NCI-H1694 treated with DMSO at 0.1 percent for 48 hours (cell line): ENCODE measurements around the gene SHISAL1.
"Not testable (repeated sequence)": the region's sequence is repeated elsewhere in the genome, so short reads cannot be mapped to it uniquely, and the experiment has no call there.

ENCODE experiments used
- DNase-seq: peaks from one replicate; lab custom pipeline; 2025; lab: John Stamatoyannopoulos, UW

SHISAL1 gene

DNA sequence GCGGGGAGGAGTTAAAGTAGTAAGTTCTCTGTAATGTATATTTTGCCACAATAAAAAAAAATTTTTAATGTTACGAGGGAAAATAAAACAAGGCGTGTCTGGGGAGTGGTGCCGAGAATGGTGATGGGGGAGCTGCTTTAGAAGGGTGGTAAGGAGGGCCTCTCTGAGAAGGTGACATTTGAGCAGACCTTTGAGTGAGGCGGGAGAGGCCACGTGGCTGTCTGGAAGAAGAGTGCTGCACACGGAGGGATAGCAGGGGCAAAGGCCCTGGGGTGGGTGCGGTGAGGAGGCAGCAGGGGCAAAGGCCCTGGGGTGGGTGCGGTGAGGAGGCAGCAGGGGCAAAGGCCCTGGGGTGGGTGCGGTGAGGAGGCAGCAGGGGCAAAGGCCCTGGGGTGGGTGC lies 10.4 kb downstream of the SHISAL1 start:
- DNase-seq: not testable (repeated sequence)

DNA sequence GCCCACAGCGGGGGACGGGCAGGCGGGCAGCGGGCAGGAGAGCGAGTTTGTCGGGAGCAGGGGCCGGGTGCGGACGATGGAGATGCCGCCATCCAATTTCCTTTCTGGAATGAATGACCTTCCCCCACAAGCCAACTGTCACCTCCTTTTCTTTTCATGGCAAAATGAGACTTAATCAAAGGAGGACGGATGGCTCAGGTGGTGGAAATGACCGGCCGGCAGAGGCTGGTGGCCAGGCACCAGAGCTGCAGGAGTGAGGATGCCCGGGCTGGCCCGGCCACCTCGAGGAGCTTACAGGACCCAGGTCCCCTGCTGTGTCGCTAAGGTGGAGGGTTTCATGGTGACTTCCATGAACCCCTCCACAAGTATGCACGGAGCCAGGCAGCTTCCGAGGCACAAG lies 11.7 kb downstream of the SHISAL1 start:
- DNase-seq: no peak

DNA sequence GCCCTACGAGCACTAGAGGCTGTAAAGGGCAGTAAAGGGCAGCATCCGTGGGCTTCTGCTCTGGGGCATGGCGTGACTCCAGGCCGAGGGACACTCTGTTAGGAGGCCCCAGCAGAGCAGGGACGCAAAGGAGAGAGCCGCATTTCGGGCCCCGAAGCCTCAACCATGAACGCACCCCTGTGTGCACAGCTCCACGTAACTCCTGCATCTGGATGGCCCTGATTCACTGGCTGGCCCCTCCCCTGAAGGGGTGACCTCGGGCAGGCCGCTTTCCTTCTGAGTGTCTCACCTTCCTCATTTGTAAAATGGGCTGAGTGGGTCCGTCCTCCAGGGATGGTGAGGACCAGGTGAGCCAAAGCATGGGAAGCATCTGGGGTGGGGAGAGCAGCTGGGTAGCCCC lies 13.6 kb downstream of the SHISAL1 start:
- DNase-seq: no peak

DNA sequence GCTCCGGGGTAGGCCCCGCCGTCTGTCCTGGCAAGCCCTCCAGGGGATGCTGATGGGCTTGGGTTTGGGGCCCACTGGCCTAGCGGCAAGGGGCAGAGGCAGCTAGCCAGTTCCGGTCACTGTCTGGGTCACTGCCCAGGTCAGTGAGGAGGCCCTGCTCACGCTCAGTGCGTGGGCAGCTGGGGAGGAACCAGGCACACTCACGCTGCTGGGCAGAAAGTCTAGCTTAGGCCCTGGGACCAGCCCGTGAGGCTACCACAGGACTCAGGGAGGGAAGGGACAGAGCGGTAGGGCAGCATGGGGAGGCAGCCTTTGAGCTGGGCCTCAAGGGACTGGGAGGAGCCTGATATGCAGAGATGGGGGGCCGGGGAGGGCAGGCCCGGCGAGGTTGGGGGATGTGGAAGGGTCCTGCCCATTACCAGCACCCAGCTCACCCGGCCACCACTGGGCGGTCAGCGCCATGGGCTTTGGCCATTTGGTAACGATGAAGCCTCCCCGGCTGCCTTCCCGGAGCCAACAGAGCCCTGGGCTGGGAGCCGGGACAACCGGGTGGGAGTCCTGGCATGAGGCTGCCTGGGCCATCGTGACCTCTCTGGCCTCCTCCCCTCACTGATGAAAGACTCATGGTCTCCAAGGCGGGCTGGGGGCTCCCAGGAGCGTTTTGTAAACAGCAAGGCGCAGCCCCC lies 14.2 kb downstream of the SHISAL1 start:
- no peak for DNase-seq

DNA sequence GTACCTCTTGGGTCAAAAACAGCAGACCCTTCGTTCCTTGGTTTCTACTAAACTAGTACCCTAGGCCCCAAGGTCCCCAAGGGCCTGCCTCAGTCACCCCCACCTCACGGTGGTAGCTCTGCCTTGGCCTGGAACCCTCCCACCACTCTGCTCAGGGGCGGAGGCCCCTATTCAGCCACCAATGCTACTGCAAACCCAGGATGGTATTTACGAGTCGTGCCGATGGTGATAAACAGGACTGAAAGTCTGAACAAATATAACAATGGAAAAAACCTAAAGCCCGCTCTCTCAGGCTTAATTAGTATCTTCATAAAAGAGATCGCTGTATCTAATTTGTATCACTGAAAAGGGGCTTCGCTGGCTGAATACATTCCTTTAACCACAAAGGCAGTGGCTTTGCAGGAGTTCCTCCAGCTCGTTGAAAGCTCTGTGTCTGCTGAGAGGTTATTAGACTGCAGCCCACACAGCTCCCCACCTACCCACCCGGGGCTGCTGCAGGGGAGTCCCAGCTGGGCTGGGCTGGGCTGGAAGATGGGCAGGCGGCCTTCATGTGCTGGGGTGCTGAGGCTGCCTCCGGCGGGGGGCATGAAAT lies 15.2 kb downstream of the SHISAL1 start:
- DNase-seq: no peak

DNA sequence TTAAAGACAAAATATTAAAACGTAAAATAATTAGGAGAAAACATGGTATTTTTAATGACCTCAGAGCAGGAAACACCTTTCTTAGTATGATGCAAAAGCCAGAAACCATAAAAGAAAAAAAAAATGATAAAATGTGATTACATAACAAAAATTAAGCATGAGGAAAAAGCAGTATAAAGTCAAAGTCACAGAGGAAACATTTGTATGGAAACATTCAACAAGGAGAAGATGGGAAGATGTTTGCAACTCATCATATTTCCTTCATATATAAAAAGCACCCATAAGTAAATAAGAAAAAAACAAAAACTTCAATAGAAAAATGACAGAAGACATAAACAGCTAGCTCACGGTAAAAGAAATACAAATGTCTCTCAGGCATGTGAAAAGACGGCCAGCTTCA lies 17.3 kb downstream of the SHISAL1 start:
- DNase-seq: no peak

DNA sequence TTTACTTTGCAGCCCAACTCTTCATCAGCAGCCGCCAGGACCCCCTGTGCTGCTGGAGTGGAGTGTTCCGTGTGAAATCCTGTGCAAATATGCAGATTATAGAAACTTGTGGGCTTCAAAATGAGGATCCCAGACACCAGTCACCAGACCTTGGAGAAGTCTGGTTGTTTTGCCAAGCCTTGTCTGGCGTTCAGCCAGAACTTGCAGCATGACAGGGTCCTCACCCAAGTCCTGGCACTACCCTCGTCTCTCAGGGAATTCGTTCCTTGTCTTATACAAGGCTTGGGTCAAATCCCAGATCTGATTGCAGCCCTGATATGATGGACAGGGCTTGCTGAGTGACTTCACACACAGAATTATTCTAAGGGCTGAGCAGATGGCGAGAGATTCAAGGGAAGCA lies 18.9 kb downstream of the SHISAL1 start:
- no peak for DNase-seq

DNA sequence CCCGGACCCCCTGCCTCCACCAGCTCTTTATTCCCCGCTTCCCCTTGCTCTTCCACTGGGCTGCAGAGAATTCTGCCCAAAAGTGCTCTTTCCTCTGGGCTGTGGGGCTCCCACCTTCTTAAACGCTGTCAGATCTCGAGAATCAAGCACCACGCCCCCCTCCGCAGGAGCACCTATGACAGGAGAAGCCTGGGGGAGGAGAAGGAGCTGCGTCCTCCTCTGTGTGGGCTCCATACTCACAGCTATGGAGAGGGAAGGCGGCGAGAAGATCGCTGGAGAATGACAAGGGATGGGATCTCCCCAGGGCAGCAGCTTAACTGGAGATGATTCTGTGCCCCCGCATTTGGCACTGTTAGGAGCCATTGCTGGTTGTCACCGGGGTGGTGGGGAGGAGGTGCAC lies 19.7 kb downstream of the SHISAL1 start:
- no peak for DNase-seq

DNA sequence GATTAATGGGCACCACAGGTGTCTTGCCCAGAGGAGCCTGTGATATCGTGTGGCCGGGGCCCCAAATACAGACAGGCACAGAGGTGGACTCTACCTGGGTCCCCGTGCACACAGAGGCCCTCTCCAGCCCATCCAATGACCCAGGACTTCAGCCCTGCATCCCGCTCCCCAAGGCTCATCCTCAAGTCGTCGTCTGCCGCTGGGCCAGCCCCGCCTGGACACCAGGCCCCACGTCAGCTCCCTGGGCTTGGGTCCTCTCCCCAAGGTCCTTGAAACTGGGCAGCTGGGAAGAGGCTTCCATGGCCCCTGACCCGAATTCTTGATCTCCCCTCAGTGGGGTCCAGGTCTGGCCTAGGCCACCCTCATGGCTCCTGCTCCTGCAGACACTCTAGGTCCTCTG lies 20.2 kb downstream of the SHISAL1 start:
- no peak for DNase-seq

DNA sequence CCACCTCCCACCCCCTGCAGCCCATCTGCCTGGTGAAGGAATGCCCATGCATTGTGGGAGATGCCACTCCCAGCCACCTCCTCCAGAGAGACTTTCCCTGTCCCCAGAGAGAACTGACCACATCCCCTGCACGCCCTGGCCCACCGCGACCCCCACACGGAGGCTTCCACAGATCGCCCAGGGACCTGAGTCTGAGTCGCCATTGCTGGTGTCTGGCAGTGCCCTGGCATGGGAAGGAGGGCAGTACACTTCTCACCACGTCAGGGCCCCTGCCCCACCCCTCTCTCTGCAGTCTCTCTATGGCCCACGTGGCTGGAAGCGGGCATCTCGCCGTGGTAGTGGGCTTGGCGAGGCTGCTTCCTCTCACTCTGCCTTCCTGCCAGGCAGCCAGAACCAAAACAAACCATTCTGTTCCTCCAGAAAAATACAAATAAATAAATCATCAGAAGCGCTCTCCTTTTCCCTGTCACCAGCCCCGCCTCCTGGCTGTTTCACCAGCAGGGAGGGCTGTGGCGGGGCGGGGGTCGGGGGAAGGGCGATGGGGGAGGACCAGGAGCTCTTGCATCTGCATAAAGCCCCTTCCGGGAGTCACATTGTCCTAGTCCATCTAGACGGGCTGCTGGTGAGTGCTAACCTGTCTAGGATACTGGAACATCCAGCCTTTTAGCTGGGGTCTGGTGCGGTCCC lies 20.9 kb downstream of the SHISAL1 start:
- DNase-seq: no peak

DNA sequence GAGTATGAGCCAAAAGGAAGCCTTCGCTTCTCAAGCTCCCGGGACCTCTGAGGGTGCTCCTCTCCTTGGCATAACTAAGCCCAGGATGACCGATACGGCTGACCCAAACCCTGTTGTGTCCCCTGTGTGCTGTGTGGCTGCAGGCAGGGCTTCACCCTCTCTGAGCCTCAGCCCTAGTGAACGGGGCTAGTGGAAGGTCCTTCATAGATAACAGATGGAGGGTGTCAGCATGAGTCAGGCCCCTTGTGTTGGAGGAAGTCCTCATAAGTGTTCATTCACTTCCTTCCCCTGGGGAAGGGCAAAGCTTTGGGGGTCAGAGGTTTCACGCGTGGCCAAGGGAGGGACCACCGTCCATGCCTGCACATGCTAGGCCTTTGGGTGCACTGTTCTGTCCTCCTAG lies 21.5 kb downstream of the SHISAL1 start:
- no peak for DNase-seq

DNA sequence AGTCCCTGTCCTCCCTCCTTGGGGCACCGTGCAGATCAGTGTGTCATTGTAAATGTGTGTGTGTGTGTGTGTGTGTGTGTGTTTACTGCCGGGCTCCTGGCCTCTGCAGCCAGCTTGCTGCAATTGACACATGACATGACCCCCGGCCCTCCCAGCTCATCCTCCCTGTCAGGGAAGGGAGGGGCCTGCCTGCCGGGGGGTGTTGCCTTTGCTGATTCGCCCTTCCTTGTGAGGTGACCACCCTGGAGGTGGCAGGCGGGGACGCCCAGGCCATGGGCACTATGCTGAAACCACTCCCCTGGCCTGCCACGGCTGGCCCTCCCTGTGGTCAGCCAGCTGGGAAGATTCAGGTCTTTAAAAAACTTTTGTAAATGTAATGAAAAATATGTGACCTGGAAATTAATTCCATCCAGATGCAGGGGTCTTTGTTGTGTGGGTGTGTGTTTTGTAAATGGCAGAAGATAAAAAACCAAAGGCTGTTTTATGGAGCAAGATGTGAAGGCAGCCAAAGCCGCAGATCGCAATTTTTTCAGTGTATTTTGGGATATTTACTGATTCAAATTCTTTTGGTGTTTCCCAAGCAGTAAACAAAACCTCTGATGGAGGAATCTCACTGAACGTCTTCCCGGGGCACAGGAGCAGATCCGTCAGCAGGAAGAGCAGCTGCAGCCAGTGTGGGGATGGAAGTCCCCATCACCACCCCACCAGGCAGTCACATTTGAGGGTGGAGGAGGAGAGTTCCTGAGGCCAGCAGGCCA lies 23.2 kb downstream of the SHISAL1 start:
- DNase-seq: no peak

DNA sequence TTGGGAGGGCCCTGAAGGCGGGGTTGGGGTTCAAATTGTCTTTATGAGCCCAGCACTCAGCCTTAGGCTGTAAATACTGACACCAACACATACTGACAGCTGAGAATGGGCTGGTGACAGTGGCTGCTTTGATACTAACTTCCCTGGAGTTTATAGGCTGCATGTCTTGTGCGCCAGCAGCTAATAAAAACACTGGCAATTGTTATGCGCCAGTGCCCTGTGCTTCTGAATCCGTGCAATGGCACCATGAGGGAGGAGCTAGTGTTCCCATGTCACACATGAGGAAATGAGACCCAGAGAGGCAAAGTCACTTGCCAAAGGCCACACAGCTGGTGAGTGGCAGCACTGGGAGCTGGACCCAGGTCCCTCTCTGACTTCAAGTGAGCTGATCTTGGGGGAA lies 23.8 kb downstream of the SHISAL1 start:
- no peak for DNase-seq

DNA sequence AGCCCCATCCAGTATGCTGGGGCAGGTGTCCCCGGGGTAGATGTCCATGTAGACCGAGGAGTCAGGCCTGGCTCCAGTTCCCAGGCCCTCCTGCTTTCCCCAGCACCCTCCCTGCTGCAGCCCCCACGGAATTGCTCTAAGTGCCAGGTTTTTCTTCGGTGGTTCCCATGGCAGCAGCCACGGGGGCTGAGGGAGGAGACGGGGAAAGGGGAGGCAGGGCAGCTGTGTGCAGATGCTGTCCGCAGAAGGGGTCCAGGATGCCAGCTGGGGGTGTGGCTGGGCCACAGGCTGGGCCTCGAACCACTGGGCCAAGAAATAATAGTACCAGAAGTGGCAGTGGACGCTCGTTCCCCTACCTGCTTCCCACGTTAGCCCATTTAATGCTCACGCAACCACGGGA lies 25.0 kb downstream of the SHISAL1 start:
- no peak for DNase-seq

DNA sequence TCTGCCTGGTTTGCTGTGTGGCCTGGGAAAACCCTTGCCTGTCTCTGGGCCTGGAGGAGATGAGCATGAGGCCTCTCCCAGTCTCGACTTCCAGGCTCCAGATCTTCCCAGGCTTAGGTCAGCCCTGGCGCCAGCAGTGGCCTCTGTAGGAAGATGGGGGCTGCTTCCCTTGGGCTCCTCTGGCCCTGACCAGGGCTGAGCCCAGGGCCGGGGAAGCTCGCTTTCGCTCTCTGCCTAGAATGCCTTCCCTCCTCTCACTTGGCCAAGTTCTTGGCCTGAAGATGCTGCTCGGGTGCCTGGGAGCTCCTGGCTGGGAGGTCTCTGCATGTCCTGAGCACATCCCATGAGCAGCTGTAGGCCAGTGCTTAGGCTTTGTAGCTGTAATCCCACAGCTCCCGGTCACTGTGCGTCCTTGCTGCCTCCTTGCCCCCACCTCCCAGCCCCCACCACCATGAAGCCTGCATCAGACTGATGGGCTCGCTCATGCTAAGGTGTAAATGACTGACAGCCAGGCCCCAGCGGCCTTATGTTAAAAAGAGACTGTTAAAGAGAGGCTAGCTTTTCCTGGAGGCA lies 25.5 kb downstream of the SHISAL1 start:
- no peak for DNase-seq

DNA sequence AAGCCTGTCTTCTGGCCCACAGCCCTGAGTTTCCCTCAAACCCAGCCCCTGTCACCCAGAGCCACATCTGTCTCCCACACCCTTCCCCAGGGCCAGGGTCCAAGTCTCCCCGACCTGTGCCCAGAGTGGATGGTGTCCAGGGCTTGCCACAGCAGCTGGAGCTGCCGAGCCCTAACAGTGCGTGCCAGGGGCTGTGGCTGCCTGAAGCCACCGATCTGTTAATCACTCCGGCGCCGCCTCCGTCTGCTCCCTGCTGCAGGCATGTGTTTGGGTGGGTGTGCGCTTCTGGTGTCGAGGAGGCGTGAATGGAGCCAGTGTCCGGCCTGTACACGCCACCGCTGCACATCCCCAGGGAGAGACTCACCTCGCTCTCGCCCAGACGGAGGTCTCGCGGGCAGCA lies 26.1 kb downstream of the SHISAL1 start:
- peak; percentile 41 for DNase-seq

DNA sequence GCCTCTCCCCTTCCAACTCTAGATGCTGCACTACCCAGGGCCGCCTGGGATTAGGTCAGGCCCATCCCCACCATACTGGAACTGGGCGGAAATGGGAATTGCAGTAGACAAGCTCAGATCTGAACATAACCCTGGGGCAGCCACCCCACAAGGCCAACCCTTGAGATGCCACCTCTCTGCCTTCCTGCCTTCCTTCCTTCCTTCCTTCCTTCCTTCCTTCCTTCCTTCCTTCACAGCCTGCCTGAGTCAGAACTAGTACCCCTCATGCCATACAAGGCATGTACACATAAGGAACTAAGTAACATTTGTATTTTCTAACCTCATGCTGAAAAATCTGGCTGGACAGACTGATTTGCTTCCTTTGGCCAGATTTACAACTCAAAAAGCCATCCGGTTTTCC lies 28.0 kb downstream of the SHISAL1 start:
- no peak for DNase-seq

DNA sequence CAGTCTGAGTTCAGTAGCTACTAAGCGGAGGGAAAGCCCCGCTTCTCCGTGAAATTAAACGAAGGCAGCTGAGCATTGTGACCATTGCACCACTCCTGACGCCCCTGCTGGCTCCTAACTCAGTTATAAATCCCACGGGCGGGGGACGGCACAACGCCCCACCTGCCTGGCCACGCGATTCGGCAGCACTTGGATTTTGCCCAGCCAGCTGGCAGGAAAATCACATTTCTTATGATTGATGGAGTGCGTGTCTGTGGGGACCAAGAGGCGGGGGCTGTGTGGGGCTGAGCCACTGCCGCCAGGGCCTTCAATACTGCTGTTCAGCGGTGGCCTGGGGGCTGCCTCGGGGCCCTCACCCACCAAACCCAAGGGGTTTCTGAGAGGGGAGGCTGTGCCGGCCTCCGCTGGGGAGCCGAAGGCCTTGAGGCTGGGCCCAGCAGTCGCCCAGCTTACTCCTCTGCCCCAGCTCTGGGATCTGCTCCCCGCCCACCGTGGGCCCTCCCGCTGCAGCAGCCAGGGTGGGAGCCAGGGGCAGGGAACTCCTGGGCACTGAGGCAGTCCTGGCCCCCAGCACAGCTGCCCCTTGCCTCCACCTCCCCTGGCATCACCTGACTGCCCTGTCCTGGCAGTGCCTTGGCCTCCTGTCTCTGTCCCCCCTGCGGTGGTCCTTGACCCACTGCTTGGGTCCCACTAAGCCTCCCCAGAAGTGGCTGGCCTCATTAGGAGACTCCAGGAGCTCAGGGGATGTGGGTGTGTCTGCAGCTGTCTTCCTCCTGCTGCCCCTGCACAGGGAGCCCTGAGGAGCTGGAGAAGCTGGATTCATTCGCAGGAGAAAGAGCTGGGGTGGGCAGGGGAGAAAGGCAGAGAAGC lies 30.7 kb downstream of the SHISAL1 start:
- DNase-seq: no peak

DNA sequence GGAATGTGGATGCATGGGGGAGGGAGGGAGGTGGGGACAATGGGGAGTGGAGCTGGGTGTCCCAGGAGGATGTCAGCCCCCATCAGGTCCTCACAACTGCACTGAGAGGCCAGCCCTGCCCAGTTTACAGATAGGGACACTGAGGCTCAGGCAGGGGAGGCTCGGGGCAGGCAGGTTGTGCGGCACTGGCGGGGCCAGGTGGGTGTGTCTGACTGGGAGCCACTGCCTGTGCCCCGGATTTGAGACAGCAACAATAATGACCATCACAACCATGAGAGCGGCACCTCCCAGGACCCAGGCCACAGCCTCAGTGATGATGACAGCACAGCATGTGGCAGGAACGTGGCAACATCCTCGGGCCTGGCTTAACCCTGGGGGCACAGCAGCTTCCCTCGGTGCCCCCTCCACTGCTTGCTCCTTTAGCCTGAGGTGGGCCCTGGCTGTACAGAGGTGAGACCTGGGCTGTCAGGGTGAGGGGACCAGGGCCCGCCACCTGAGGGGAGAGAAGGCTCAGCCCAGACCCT lies 32.0 kb downstream of the SHISAL1 start:
- DNase-seq: no peak

DNA sequence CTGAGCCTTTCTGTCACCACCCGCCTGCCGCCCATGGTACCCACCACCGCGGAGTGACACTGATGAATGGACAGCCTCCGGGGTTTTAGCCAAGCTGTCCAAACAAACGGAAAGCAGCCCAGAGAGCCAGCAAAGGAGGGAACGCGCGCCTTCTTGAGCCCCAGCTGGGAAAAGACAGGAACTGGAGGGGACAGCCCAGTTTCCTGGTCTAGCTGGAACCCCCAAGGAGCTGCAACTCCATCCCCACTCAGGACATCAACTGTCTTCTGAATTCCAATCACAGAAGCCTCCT lies 33.7 kb downstream of the SHISAL1 start:
- no peak for DNase-seq

DNA sequence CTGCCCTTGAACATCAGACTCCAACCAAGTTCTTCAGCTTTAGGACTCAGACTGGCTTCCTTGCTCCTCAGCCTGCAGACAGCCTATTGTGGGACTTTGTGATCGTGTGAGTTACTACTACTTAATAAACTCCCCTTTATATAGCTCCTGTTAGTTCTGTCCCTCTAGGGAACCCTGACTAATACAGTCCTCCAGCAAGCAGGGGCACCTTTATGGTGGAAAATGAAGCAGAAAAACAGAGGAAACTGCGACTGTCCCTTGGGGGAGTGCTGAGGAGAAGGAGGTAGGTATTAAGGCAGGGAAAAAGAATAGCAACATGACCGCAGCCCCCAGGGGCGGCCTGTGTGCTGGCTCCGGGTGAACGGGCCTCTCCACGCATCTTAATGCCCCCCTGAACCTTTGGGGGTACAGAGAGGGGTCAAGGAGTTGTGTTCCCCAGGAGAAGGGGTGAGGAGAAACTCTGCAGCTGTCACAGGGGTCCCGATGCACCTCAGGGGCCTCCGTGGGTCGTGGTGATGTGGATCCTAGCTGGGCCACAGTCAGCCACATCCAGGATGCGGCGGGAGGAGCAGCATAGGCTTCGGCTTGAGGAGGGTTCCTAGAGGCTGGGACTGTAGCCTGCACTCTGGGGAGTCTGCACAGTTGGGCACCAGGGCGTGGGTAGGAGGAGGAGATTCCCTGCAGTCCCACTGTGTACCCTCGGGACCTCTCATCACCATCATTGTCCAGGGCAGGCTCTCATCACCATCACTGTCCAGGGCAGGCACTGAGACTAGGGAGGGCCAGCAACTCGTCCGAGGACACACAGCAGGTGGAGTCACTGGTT lies 34.3 kb downstream of the SHISAL1 start:
- DNase-seq: no peak
